HG03097 (cell line): Measurements from ENCODE around the gene DPCD.

ENCODE experiments used
- ATAC-seq: cut with Tn5 transposase; IDR thresholded peaks from one replicate; pipeline ENCODE4 v1.9.1; 2021; ENCODE audit not compliant: unreplicated experiment, low FRiP score

DPCD gene

DNA sequence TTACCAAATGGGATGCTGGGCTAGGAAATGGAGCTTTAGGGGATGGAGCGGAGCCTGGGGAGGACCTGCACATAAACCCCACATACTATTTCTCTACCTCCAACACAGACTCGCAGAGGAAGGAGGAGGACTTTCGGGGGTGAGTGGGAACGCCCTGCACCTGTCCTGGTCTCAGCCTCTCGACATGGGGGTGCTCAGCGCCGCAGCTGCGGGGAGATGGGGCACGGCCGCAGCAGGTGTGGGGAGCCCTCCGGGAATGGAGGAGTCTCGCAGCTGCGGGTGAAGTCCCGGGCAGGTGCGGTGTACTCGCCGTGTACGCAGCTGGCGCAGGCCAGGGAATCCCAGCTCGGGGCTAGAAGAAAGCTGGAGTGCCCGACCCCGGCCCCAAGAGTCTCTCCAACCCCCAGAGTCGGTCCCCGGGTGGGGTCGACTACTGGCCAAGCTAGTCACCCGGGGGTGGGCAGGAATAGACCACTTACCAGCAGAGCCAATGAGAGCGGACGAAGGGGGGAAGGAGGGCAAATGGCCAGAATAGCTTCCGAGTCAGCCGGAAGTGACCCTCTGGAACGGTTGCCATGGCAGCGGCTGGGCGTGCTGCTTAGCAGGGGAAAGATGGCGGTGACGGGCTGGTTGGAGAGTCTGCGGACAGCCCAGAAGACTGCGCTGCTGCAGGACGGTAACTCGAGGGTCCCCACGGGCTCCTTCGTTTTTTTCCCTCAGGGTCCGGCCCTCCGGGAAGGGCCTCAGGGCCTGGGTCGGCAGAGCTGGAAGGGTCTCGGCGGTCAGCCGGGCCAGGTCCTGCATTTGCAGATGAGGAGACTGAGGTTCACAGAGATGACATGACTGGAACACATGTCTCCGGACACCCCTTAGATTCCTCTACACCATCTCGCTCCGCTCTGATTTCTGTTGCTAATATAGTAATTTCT, at the start of gene DPCD, which contains the start of gene POLL:
DPCD (plus strand) TSS at position 597 of the 929 bp plus-strand sequence; CDS start at position 613, 16 bp downstream.
POLL (minus strand) TSS at position 533 of the 929 bp plus-strand sequence. CDS start 897 bp downstream, outside the sequence.
- ATAC-seq: peak; percentile 93

DNA sequence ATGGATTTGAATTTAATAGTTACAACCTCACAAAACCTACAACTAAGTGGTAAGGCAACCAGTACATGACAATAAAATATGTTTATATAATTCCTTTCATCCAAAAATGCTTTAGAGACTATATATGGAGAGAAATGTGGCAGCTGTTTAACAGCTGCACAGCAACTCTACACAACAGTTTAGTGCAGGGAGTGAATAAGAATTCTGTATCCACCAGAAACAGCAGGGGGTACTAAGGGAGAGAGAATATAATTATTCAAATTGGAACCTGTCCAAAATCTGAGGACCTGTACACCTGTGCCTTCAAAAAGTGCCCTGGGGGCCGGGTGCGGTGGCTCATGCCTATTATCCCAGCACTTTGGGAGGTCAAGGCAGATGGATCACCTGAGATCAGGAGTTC, 49.7 kb upstream of the DPCD start:
- no peak for ATAC-seq

- ATAC-seq: no peak
These were observed 42.2 kb upstream of the DPCD start for GRCh38 chr10:101545898-101546297.

DNA sequence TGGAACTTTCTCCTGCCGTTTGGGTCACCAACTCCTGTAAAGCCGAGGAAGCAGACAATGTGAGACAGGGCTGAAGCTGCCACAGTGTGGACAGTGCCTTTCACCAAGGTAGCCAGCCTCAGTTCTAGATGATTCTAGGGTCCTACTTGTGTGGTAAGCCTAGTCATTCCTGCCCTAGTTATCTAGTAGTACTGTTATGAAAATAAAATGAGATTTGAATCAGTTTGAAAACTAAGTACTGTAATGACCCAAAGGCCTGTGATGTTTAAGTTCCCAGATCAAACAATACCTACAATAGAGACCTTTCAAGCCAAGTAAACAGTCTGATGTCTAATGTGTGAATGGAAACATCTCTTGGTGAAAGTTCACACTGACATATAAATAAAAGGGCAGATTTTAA, 37.2 kb upstream of the DPCD start:
- ATAC-seq: no peak

- no peak for ATAC-seq
These were observed 35.7 kb upstream of the DPCD start for GRCh38 chr10:101552442-101552841.

GRCh38 chr10:101557541-101557940, 30.6 kb upstream of the DPCD start:
- ATAC-seq: no peak

- no peak for ATAC-seq
These were observed 29.9 kb upstream of the DPCD start for GRCh38 chr10:101558204-101558603.

- no peak for ATAC-seq
These were observed 29.2 kb upstream of the DPCD start for GRCh38 chr10:101558671-101559595.

DNA sequence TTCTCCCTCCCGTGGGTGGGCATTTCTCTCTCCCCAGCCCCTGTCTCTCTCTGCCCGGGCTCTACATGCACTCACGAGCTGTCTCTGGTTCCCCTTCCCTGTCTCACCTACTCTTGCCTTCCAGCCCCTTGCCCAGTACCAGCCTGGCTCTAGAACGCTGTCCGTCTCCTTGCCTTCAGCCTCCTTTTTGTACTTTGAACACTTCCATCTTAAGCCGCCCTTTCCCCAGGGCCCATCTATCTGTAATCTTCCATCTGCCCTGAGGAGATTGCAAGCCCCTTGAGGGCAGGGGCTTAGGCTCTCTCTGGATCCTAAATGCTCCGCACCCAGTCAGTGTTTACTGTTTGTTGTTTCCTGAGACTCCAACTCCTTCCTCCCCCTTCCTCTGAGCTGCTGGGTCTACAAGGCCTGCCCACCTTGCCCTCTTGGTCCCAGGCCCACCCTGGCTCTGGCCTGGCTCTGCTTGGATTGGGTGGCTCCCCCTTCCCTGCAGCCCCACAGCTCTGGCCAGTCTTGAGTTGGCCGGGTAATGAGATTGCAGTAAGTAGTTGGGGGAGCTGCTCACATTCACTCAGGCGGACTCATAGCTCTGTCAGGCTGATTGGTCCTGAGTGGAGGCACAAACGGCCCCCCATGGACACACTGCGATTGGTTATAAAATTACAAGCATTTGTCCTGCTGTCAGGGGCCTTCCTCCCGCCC, 28.4 kb upstream of the DPCD start:
- ATAC-seq: no peak

GRCh38 chr10:101560298-101561067, 27.6 kb upstream of the DPCD start:
- no peak for ATAC-seq

- no peak for ATAC-seq
These were observed 26.8 kb upstream of the DPCD start for GRCh38 chr10:101561068-101561915.

DNA sequence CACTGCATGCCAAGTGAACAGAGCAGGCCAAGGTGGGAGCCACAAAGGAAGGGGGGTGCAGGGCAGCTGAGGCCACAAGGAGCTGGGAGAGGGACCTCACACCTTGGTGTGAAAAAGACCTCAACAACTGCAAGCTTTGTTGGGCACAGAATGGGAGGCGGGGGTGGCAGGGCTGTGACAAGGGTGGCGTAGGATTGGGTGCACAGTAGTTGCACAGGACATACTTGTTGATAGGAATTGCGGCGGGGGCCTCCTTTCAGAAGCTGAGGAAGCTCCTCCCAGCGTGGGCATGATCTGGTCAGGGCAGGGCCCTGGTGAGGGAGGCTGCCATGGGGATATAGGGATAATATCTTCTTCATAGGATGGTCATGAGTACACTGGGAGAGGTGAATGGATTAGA, 25.9 kb upstream of the DPCD start:
- no peak for ATAC-seq

GRCh38 chr10:101563007-101563406, 25.1 kb upstream of the DPCD start:
- no peak for ATAC-seq

- no peak for ATAC-seq
These were observed 24.6 kb upstream of the DPCD start for GRCh38 chr10:101563497-101564040.

- ATAC-seq: no peak
These were observed 23.6 kb upstream of the DPCD start for GRCh38 chr10:101564490-101564991.

DNA sequence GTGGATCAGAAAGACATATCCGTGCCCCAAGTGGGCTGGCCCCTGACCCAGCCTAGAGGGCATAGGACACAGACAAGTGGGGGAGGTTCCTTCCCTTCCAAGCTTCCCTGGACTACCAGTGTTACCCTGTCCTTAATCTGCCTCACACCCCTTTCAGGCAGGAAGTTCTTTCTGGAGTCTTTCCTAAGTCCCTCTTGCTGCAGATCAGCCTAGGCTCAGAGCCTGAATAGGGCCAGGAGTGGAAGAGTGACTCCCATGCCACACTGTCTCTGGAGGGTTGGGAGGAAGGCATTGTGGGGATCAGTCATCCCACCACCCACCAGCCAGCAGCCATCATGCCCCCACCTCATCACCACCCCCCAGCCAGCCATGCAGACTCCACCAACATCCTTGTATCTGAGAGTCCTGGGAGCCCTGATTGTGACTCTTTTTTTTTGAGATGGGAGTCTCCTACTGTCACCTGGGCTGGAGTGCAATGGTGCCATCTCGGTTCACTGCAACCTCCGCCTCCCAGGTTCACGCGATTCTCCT, 22.7 kb upstream of the DPCD start:
- no peak for ATAC-seq

- no peak for ATAC-seq
These were observed 22.2 kb upstream of the DPCD start for GRCh38 chr10:101565936-101566332.
